GM23338 (cell line): Measurements from ENCODE around the gene AMFR.

Experiments
- CTCF ChIP-seq, 2 experiments: fragments of 200-600 bp in 1 of 2; sonication (generic) in 1 of 2; conservative IDR thresholded peaks; 2 replicates each; pipeline versions ENCODE4 v1.5.1 to v1.6.1; 2016 to 2017; ENCODE audit warnings: antibody characterized with exemption in 2 of 2, low read depth in 2 of 2, mild to moderate bottlenecking in 2 of 2, moderate library complexity in 1 of 2
- EZH2 ChIP-seq: fragments of 200-600 bp; sonication (generic); IDR thresholded peaks from one replicate; pipeline ENCODE4 v1.8.0; 2017; ENCODE audit warnings: antibody characterized with exemption, mild to moderate bottlenecking, low read depth; ENCODE audit not compliant: unreplicated experiment
- EZH2phosphoT487 ChIP-seq: fragments of 200-600 bp; sonication (generic); IDR thresholded peaks from one replicate; pipeline ENCODE4 v1.8.1; 2018; ENCODE audit warnings: antibody characterized with exemption; ENCODE audit not compliant: unreplicated experiment
- JUNB ChIP-seq: IDR thresholded peaks from one replicate; pipeline ENCODE4 v1.6.1; 2016; ENCODE audit warnings: antibody characterized with exemption; ENCODE audit not compliant: unreplicated experiment
- POLR2AphosphoS5 ChIP-seq: IDR thresholded peaks from 2 replicates; pipeline ENCODE4 v1.6.1; 2016; ENCODE audit warnings: antibody characterized with exemption, low read depth
- REST ChIP-seq: IDR thresholded peaks from one replicate; pipeline ENCODE4 v1.6.1; 2018; ENCODE audit warnings: antibody characterized with exemption; ENCODE audit not compliant: unreplicated experiment
- ZNF331 ChIP-seq: fragments of 250-450 bp; sonication (Bioruptor Pico); IDR thresholded peaks from 2 replicates; pipeline ENCODE4 v1.5.0; 2020; ENCODE audit warnings: low read depth, mild to moderate bottlenecking, moderate library complexity

- TF ChIP-seq CTCF (conservative IDR thresholded peaks at IDR 0.05; ENCODE audit: low read depth in 2 of 2): no peak
- TF ChIP-seq REST: no peak
- TF ChIP-seq EZH2: no peak
- TF ChIP-seq EZH2phosphoT487: no peak
- no peak for TF ChIP-seq ZNF331
- TF ChIP-seq JUNB: no peak
- no peak for TF ChIP-seq POLR2AphosphoS5
These were observed 109.4 kb downstream of the AMFR start for GRCh38 chr16:56315955-56316354.
